Measurements from ENCODE around the gene DCAF11. TPM values are rescaled to one million over a fixed set of nuclear protein-coding genes. Genes with fewer than 3 reads are reported as not detected.

The DCAF11 gene
- total and polyA plus RNA-seq, 4 donors, result 26.4 to 153 (median 64.2) TPM

DNA sequence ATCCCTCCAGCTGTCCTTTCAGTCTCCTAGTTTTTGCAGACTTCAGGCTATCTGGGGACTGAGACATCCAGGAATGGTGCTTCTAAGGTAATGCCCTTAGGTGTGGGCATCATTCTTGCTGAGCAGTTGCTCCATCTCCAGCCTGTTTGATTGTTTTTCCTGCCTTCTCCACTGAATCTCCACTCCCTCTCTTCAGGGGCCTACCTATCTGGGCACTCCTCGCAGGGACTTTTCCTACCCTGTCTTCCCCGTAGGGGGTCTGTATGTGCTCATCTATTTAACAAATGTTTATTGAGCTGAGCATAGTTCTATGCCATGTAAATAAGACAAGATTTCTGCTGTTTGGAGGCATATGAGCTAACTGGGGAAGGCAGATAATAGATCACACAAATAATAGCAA is 18.4 kb downstream of the DCAF11 start:
- Histone ChIP-seq H3K4me1 (ENCODE audit: control insufficient read depth in 5 of 5, insufficient read depth in 5 of 5, low read length in 5 of 5) (peaks cover 0 to 18% (median 7%) of the 10 kb centered on the region in 5 donors), H3K27ac (ENCODE audit: low read depth in 1 of 2, low read length in 1 of 2) (peak overlapping the region in 1 of 2 donors; percentile 93), H3K9ac (ENCODE audit: insufficient read depth in 1 of 2, low read length in 2 of 2) (no peak overlapping the region), H3K27me3 (ENCODE audit: control insufficient read depth in 3 of 3, insufficient read depth in 3 of 3, low read length in 2 of 3) (no peaks in the 10 kb centered on the region), H3K36me3 (ENCODE audit: control insufficient read depth in 4 of 4, insufficient read depth in 4 of 4, low read length in 4 of 4) (peaks cover 0 to 8% (median 5%) of the 10 kb centered on the region in 4 donors), H3K9me3 (ENCODE audit: control insufficient read depth in 4 of 4, insufficient read depth in 3 of 4, low read length in 3 of 4) (no peaks in the 10 kb centered on the region), H3K4me3 (no peak overlapping the region)
- WGBS, 2 donors, result 93 to 95% methylated on average over 2 of the region's 2 CpGs
- DNase-seq (no peak), ATAC-seq (ENCODE audit: insufficient read depth, low FRiP score) (no peak)
- TF ChIP-seq, protein P1, sequence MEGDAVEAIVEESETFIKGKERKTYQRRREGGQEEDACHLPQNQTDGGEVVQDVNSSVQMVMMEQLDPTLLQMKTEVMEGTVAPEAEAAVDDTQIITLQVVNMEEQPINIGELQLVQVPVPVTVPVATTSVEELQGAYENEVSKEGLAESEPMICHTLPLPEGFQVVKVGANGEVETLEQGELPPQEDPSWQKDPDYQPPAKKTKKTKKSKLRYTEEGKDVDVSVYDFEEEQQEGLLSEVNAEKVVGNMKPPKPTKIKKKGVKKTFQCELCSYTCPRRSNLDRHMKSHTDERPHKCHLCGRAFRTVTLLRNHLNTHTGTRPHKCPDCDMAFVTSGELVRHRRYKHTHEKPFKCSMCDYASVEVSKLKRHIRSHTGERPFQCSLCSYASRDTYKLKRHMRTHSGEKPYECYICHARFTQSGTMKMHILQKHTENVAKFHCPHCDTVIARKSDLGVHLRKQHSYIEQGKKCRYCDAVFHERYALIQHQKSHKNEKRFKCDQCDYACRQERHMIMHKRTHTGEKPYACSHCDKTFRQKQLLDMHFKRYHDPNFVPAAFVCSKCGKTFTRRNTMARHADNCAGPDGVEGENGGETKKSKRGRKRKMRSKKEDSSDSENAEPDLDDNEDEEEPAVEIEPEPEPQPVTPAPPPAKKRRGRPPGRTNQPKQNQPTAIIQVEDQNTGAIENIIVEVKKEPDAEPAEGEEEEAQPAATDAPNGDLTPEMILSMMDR (IDR thresholded peaks at IDR 0.05; ENCODE audit: control extremely low read depth, extremely low read depth), result no peak

GRCh38 chr14:24133735-24134134 is 19.2 kb downstream of the DCAF11 start:
- no peaks in the 10 kb centered on the region for H3K27me3 ChIP-seq (ENCODE audit: control insufficient read depth in 3 of 3, insufficient read depth in 3 of 3, low read length in 2 of 3)
- no peak overlapping the region for H3K27ac ChIP-seq (ENCODE audit: low read depth in 1 of 2, low read length in 1 of 2)
- no peak overlapping the region for H3K4me3 ChIP-seq
- TF ChIP-seq, protein P1 (IDR thresholded peaks at IDR 0.05; ENCODE audit: control extremely low read depth, extremely low read depth), result no peak
- ATAC-seq (ENCODE audit: insufficient read depth, low FRiP score) (no peak), DNase-seq (no peak)
- H3K9me3 ChIP-seq (ENCODE audit: control insufficient read depth in 4 of 4, insufficient read depth in 3 of 4, low read length in 3 of 4), result no peaks in the 10 kb centered on the region
- peaks cover 0 to 15% (median 8%) of the 10 kb centered on the region in 4 donors for H3K36me3 ChIP-seq (ENCODE audit: control insufficient read depth in 4 of 4, insufficient read depth in 4 of 4, low read length in 4 of 4)
- 89 to 91% methylated on average over 1 of the region's 1 CpG for WGBS, 2 donors
- H3K4me1 ChIP-seq (ENCODE audit: control insufficient read depth in 5 of 5, insufficient read depth in 5 of 5, low read length in 5 of 5), result peaks cover 0 to 18% (median 7%) of the 10 kb centered on the region in 5 donors
- no peak overlapping the region for H3K9ac ChIP-seq (ENCODE audit: insufficient read depth in 1 of 2, low read length in 2 of 2)

DNA sequence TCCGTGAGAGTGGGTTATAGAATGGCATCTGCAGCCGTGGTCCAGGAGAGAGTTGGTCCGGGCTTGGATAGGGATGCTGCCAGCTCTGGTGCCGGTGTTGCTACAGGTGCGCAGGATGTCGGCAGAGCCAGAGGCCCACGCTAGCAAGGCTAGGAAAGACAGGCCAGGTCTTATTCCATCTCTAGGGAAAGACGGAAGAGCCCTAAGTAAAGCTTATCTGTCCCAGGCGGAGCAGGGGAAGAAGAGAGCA is 20.9 kb downstream of the DCAF11 start:
- no peak for DNase-seq
- no peak for ATAC-seq (ENCODE audit: insufficient read depth, low FRiP score)
- TF ChIP-seq, protein P1 (IDR thresholded peaks at IDR 0.05; ENCODE audit: control extremely low read depth, extremely low read depth), result no peak
- H3K27ac ChIP-seq (ENCODE audit: low read depth in 1 of 2, low read length in 1 of 2), result peak overlapping the region; percentile 78 to 90
- H3K4me3 ChIP-seq, result peak overlapping the region; percentile 44
- H3K9ac ChIP-seq (ENCODE audit: insufficient read depth in 1 of 2, low read length in 2 of 2), result no peak overlapping the region
- peaks cover 0 to 20% (median 12%) of the 10 kb centered on the region in 4 donors for H3K36me3 ChIP-seq (ENCODE audit: control insufficient read depth in 4 of 4, insufficient read depth in 4 of 4, low read length in 4 of 4)
- H3K27me3 ChIP-seq (ENCODE audit: control insufficient read depth in 3 of 3, insufficient read depth in 3 of 3, low read length in 2 of 3), result no peaks in the 10 kb centered on the region
- H3K9me3 ChIP-seq (ENCODE audit: control insufficient read depth in 4 of 4, insufficient read depth in 3 of 4, low read length in 3 of 4), result no peaks in the 10 kb centered on the region
- H3K4me1 ChIP-seq (ENCODE audit: control insufficient read depth in 5 of 5, insufficient read depth in 5 of 5, low read length in 5 of 5), result peaks cover 0 to 24% (median 7%) of the 10 kb centered on the region in 5 donors
- 8 to 12% methylated on average over 9 of the region's 9 CpGs for WGBS, 2 donors
